Upper lobe of left lung (tissue), 4 donors: ENCODE results near the gene OSR1.

Experiments
- POLR2A ChIP-seq, 4 donors: fragments of 450-650 bp; IDR thresholded peaks; one replicate each; pipeline ENCODE4 v1.5.1; 2016 to 2017; ENCODE audit warnings: antibody characterized with exemption in 4 of 4, mild to moderate bottlenecking in 2 of 4
- TF ChIP-seq, protein P1 (sequence below), 6 experiments: fragments of 450-650 bp in 4 of 6; fragments of 200-600 bp in 2 of 6; sonication (generic) in 2 of 6; IDR thresholded peaks; one replicate each; pipeline ENCODE4 v1.5.1; 2016 to 2019; ENCODE audit warnings: antibody characterized with exemption in 6 of 6

DNA sequence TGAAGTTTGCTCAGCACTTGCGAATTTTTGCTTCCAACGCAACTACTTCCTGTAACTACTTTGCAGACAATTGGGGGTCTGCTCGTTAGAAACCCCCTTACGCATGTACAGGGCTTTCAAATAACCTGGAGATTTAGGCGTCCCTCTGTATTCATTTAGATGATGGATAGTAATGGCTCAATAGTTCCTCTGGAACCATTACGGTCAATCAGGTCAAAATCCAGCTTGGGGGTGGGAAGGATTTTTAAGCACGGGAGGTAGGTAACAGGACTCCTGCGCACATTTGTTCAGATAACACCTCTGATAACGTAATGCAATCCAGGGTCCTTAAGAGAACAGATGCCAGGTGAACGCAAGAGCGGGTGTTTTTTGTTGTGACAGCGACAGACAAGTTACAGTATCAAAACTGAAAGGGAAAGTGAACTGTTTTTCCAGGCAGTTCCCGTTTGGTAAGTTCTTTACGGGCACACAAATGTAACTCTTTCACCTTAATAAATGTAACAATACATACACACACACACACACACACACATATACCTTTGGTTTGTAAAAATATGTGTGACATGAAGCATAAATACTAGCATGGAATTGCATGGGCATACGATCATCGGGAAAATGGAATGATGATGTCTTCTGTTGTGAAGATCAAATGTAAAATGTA, 3.8 kb upstream of the OSR1 start:
- TF ChIP-seq, protein P1, sequence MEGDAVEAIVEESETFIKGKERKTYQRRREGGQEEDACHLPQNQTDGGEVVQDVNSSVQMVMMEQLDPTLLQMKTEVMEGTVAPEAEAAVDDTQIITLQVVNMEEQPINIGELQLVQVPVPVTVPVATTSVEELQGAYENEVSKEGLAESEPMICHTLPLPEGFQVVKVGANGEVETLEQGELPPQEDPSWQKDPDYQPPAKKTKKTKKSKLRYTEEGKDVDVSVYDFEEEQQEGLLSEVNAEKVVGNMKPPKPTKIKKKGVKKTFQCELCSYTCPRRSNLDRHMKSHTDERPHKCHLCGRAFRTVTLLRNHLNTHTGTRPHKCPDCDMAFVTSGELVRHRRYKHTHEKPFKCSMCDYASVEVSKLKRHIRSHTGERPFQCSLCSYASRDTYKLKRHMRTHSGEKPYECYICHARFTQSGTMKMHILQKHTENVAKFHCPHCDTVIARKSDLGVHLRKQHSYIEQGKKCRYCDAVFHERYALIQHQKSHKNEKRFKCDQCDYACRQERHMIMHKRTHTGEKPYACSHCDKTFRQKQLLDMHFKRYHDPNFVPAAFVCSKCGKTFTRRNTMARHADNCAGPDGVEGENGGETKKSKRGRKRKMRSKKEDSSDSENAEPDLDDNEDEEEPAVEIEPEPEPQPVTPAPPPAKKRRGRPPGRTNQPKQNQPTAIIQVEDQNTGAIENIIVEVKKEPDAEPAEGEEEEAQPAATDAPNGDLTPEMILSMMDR (IDR thresholded peaks at IDR 0.05), result no peak
- no peak for TF ChIP-seq POLR2A (IDR thresholded peaks at IDR 0.05)
